GM18526 (cell line): ENCODE data around the gene P2RX4.

Experiments
- POLR2A ChIP-seq: IDR thresholded peaks from 3 replicates; pipeline ENCODE4 v1.6.1; 2011; ENCODE audit not compliant: insufficient read length; ENCODE audit errors: extremely low read depth

The P2RX4 gene

GRCh38 chr12:121209221-121209620 lies 708 bp upstream of the P2RX4 start:
- TF ChIP-seq POLR2A = no peak

DNA sequence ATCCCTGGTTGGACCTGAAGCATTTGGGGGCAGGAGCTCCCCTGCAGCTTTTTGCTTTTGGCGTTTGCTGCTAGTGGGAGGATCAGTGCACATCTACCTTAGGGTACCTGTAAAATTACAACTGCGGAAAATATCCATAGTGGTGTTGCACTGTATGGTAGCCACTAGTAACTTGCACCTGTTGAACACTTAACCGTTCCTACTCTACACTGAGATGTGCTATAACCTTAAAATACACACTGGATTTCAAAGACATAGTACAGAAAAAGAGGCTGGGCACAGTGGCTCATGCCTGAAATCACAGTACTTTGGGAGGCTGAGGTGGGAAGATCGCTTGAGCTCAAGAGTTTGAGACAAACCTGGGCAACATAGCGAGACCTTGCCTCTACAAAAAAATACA lies 2.9 kb downstream of the P2RX4 start:
- no peak for TF ChIP-seq POLR2A

DNA sequence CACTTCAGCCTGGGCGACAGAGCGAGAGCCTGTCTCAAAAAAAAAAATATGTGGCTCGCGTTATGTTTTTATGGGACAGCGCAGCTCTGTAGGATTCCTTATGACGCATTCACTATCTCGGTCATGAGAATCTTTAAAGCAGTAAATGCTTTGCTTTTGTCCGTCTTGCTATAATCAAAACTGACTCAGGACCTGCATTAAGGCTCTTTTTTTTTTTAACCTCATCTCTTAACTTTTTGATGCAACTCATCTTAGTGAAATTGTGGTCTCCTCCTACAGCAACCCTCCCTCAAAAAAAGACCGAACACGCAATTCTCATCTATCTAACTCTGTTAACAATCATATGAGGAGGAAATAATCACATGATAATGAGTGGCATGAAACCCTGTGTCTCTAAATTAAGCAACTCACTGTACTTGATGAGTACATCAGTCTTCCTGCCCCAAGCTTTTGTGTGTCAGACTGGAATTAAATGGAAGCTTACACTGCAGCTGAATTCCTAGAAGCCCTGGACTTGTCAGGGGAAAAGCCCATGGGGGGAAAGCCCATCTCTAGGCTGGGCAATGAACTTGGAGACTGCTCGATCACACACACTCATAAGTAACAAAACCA lies 4.3 kb downstream of the P2RX4 start:
- no peak for TF ChIP-seq POLR2A

DNA sequence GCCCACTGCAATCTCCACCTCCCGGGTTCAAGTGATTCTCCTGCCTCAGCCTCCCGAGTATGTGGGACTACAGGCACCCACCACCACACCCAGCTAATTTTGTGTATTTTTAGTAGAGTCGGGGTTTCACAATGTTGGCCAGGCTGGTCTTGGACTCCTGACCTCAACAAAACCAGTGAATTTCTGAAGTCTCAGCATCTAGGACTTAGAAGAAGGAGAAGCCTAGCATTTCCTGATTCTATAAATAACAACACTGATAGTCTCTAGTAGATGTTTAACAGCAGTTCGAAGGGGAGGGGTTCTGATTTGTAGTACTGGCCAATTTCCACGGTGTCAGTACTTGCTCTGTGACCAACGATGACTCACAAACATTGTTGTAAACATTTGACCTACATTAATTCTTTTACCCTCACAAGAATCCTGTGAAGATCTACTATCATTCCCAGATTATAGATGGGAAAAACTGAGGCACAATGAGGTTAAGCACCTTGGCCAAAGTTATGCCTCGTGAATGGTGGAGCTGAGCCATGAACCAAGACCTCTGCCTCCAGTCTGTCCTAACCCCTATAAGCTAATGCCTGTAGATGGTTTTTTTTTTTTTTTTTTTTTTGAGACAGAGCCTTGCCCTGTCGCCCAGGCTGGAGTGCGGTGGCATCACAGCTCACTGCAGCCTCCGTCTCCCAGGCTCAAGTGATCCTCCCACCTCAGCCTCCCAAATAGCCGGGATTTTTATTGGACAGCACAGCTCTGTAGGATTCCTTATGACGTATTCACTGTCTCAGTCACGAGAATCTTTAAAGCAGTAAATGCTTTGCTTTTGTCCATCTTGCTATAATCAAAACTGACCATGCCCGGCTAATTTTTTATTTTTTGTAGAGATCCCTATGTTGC lies 5.2 kb downstream of the P2RX4 start:
- TF ChIP-seq POLR2A = no peak

GRCh38 chr12:121216102-121216501 lies 6.2 kb downstream of the P2RX4 start:
- no peak for TF ChIP-seq POLR2A

- TF ChIP-seq POLR2A = no peak
These were observed 7.1 kb downstream of the P2RX4 start for GRCh38 chr12:121217063-121217462.

GRCh38 chr12:121217761-121218160 lies 7.8 kb downstream of the P2RX4 start:
- no peak for TF ChIP-seq POLR2A

DNA sequence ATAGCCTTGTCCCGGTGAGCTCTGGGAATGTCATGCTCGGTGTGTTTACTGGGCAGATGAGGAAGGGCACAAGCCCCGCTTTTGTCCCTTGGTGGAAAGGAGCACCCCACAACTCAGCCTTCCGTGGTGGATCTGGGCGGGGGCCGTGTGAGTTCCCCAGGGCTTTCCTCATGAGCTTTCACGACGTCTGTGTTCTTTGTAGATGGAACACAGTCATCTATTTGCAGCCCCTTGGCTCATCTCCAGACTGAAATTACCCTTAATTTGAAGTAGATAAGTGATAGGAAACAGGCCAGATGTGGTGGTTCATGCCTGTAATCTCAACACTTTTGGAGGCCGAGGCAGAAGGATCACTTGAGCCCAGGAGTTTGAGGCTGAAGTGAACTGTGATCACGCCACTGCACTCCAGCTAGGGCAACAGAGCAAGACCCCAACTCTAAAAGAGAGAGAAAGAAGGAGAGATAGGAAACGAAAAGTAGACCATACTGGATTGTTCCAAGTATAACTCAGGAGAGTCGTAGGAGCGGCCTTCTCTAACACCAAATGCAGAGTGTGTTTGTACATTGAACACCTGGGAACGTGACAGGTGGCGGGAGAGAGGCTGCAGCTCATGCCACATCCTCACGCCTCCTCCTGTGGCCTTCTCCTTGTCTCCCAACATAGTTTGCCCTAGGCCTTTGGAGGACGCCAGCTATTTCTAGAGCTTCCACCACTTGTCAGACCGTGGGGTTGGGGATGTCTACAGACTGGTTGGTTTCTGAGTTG lies 8.8 kb downstream of the P2RX4 start:
- no peak for TF ChIP-seq POLR2A

DNA sequence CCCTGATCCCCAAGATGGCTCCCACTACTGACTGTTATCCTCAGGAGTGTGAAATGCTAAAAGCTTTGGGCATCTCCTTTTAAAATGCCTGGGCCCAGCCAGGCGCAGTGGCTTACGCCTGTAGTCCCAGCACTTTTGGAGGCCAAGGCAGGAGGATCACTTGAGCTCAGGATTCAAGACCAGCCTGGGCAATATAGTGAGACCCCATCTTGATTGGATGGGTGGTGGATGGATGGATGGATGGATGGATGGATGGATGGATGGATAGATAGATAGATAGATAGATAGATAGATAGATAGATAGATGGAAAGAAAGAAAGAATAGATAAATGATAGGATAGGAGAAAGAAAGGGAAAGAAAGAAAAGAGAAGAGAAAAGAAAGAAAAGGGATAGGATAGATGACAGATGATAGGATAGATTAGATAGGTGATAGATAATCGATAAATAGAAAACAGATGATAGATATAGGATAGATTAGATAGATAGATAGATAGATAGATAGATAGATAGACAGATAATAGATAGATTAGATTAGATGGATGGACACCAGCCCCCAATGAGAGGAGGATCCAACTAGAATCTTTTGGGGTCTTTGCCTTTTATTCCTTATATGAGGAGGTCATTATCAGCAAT lies 9.5 kb downstream of the P2RX4 start:
- no peak for TF ChIP-seq POLR2A

DNA sequence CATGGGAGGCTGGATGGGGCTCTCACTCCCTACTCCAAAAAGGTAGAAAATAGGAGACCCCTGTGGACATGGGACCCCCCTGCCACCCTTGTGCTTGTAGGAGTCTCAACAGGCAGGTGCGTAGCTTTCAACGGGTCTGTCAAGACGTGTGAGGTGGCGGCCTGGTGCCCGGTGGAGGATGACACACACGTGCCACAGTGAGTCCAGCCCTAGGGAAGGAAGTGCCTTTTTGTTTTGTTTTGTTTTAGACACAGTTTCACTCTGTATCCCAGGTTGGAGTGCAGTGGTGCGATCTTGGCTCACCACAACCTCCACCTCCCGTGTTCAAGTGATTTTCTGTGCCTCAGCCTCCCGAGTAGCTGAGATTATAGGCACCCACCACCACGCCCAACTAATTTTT lies 12.9 kb downstream of the P2RX4 start:
- TF ChIP-seq POLR2A = no peak

GRCh38 chr12:121223292-121224285 lies 13.7 kb downstream of the P2RX4 start:
- TF ChIP-seq POLR2A = no peak

- no peak for TF ChIP-seq POLR2A
These were observed 14.7 kb downstream of the P2RX4 start for GRCh38 chr12:121224591-121224990.

GRCh38 chr12:121226399-121226798 lies 16.5 kb downstream of the P2RX4 start:
- no peak for TF ChIP-seq POLR2A

GRCh38 chr12:121227294-121227693 lies 17.4 kb downstream of the P2RX4 start:
- no peak for TF ChIP-seq POLR2A
